Tibial nerve (tissue), 4 donors: ENCODE measurements around the gene SYNDIG1L. TPM values are rescaled to one million over a fixed set of nuclear protein-coding genes. Genes with fewer than 3 reads are reported as not detected.

Experiments
- DNase-seq, 2 donors: peaks; one replicate each; pipeline ENCODE4 v3.0.0-alpha.2; 2019; ENCODE audit warnings: low spot score in 2 of 2
- H3K27ac ChIP-seq, 4 donors: fragments of 200-600 bp; sonication (generic) in 3 of 4; one replicate each; pipeline ENCODE4 v1.5.1; 2017 to 2019; ENCODE audit warnings: mild to moderate bottlenecking in 1 of 4
- H3K27me3 ChIP-seq, 2 donors: fragments of 200-600 bp; sonication (generic) in 1 of 2; one replicate each; pipeline versions ENCODE4 v1.5.1 to v1.6.0; 2017 to 2019
- H3K36me3 ChIP-seq, 3 donors: fragments of 200-600 bp; sonication (generic); one replicate each; pipeline ENCODE4 v1.5.1; 2018 to 2019
- H3K4me1 ChIP-seq, 4 donors: fragments of 200-600 bp; sonication (generic) in 3 of 4; one replicate each; pipeline ENCODE4 v1.5.1; 2017 to 2019
- H3K4me3 ChIP-seq, 4 donors: fragments of 200-600 bp; sonication (generic) in 3 of 4; one replicate each; pipeline ENCODE4 v1.5.1; 2017 to 2019; ENCODE audit warnings: mild to moderate bottlenecking in 1 of 4, moderate library complexity in 1 of 4
- H3K9me3 ChIP-seq, 4 donors: fragments of 200-600 bp; sonication (generic) in 3 of 4; one replicate each; pipeline ENCODE4 v1.5.1; 2017 to 2019
- CTCF ChIP-seq, 5 experiments: fragments of 200-600 bp in 3 of 5; fragments of 450-650 bp in 2 of 5; sonication (generic) in 3 of 5; IDR thresholded peaks; one replicate each; pipeline ENCODE4 v1.5.1; 2016 to 2019; ENCODE audit warnings: antibody characterized with exemption in 5 of 5, mild to moderate bottlenecking in 3 of 5, moderate library complexity in 2 of 5
- EP300 ChIP-seq, 2 donors: sonication (generic); formaldehyde crosslinking; IDR thresholded peaks; one replicate each; pipeline ENCODE4 v1.6.1; 2017; ENCODE audit warnings: antibody characterized with exemption in 2 of 2, mild to moderate bottlenecking in 1 of 2
- POLR2A ChIP-seq, 2 donors: fragments of 450-650 bp; IDR thresholded peaks; one replicate each; pipeline ENCODE4 v1.6.1; 2017; ENCODE audit warnings: antibody characterized with exemption in 2 of 2, mild to moderate bottlenecking in 2 of 2, moderate library complexity in 2 of 2
- WGBS, 2 donors: methylation state at CpG; one replicate each; pipeline ENCODE4 v1.1.5; 2018; 5-methylcytosine and 5-hydroxymethylcytosine counted together
- total RNA-seq, 4 donors: library from RNA; depleted of rRNA; stranded (reverse); fragments of >200 nt; gene quantifications; one replicate each; pipeline ENCODE4 v1.1.0, GENCODE V29; 2016

Gene SYNDIG1L
- total RNA-seq, 4 donors from 2014 or later: not detected

GRCh38 chr14:74444866-74445265, 18.9 kb upstream of the SYNDIG1L start:
- Histone ChIP-seq H3K4me1 (no peaks in the 10 kb centered on the region), H3K9me3 (no peaks in the 10 kb centered on the region), H3K27me3 (no peaks in the 10 kb centered on the region), H3K4me3 (no peak overlapping the region), H3K27ac (no peak overlapping the region), H3K36me3 (no peaks in the 10 kb centered on the region)
- WGBS, 2 donors: 15 to 17% methylated on average over 3 of the region's 3 CpGs
- DNase-seq: no peak
- TF ChIP-seq POLR2A (IDR thresholded peaks at IDR 0.05) (no peak), EP300 (IDR thresholded peaks at IDR 0.05) (no peak), CTCF (IDR thresholded peaks at IDR 0.05) (no peak)

- TF ChIP-seq POLR2A (IDR thresholded peaks at IDR 0.05) (no peak), EP300 (IDR thresholded peaks at IDR 0.05) (no peak), CTCF (IDR thresholded peaks at IDR 0.05) (no peak)
- H3K4me1 ChIP-seq: no peaks in the 10 kb centered on the region
- no peaks in the 10 kb centered on the region for H3K27me3 ChIP-seq
- H3K27ac ChIP-seq: no peak overlapping the region
- no peak for DNase-seq
- no peaks in the 10 kb centered on the region for H3K36me3 ChIP-seq
- no peak overlapping the region for H3K4me3 ChIP-seq
- H3K9me3 ChIP-seq: no peaks in the 10 kb centered on the region
Observed at GRCh38 chr14:74442757-74443156, 16.7 kb upstream of the SYNDIG1L start.

GRCh38 chr14:74441113-74441512, 15.1 kb upstream of the SYNDIG1L start:
- TF ChIP-seq EP300 (IDR thresholded peaks at IDR 0.05) (no peak), POLR2A (IDR thresholded peaks at IDR 0.05) (no peak), CTCF (IDR thresholded peaks at IDR 0.05) (no peak)
- no peak for DNase-seq
- no peak overlapping the region for H3K4me3 ChIP-seq
- no peaks in the 10 kb centered on the region for H3K27me3 ChIP-seq
- H3K4me1 ChIP-seq: no peaks in the 10 kb centered on the region
- no peak overlapping the region for H3K27ac ChIP-seq
- no peaks in the 10 kb centered on the region for H3K36me3 ChIP-seq
- no peaks in the 10 kb centered on the region for H3K9me3 ChIP-seq
- 79 to 83% methylated on average over 3 of the region's 3 CpGs for WGBS, 2 donors

- no peaks in the 10 kb centered on the region for H3K36me3 ChIP-seq
- H3K27me3 ChIP-seq: no peaks in the 10 kb centered on the region
- H3K27ac ChIP-seq: no peak overlapping the region
- TF ChIP-seq CTCF (IDR thresholded peaks at IDR 0.05) (no peak), EP300 (IDR thresholded peaks at IDR 0.05) (no peak), POLR2A (IDR thresholded peaks at IDR 0.05) (no peak)
- WGBS, 2 donors: 77 to 80% methylated on average over 3 of the region's 3 CpGs
- no peaks in the 10 kb centered on the region for H3K9me3 ChIP-seq
- H3K4me3 ChIP-seq: no peak overlapping the region
- H3K4me1 ChIP-seq: no peaks in the 10 kb centered on the region
- no peak for DNase-seq
Observed at GRCh38 chr14:74438351-74438915, 12.4 kb upstream of the SYNDIG1L start.

- no peak overlapping the region for H3K27ac ChIP-seq
- no peaks in the 10 kb centered on the region for H3K27me3 ChIP-seq
- no peaks in the 10 kb centered on the region for H3K36me3 ChIP-seq
- H3K4me3 ChIP-seq: no peak overlapping the region
- TF ChIP-seq CTCF (IDR thresholded peaks at IDR 0.05) (no peak), EP300 (IDR thresholded peaks at IDR 0.05) (no peak), POLR2A (IDR thresholded peaks at IDR 0.05) (no peak)
- no peaks in the 10 kb centered on the region for H3K9me3 ChIP-seq
- WGBS, 2 donors: 22 to 28% methylated on average over 3 of the region's 3 CpGs
- no peak for DNase-seq
- H3K4me1 ChIP-seq: no peaks in the 10 kb centered on the region
Observed at GRCh38 chr14:74437496-74438053, 11.6 kb upstream of the SYNDIG1L start.
